PFSK-1 (cell line): Measurements from ENCODE around the gene NES.

Source experiments
- FOXP2 ChIP-seq: optimal IDR thresholded peaks from 2 replicates; pipeline ENCODE3; 2011; ENCODE audit warnings: borderline replicate concordance, control low read depth, inconsistent platforms; ENCODE audit not compliant: insufficient read depth; ENCODE audit errors: extremely low read length, extremely low read depth
- POLR2AphosphoS5 ChIP-seq: IDR thresholded peaks from 2 replicates; pipeline ENCODE4 v1.6.1; 2012; ENCODE audit warnings: low read depth, mild to moderate bottlenecking, control low read depth, low read length, moderate library complexity
- REST ChIP-seq, 2 experiments: IDR thresholded peaks; 2 replicates each; pipeline versions ENCODE4 v1.6.1 to v1.8.0; 2011 to 2012; ENCODE audit warnings: low read depth in 2 of 2, low read length in 2 of 2, control low read depth in 1 of 2, inconsistent platforms in 1 of 2, mild to moderate bottlenecking in 1 of 2, moderate library complexity in 1 of 2; ENCODE audit not compliant: insufficient read depth in 1 of 2
- SIN3A ChIP-seq: IDR thresholded peaks from 2 replicates; pipeline ENCODE4 v1.6.1; 2012; ENCODE audit warnings: mild to moderate bottlenecking, low read length, moderate library complexity, borderline replicate concordance; ENCODE audit not compliant: insufficient read depth
- TAF1 ChIP-seq: IDR thresholded peaks from 2 replicates; pipeline ENCODE4 v1.6.1; 2012; ENCODE audit warnings: low read length, control low read depth, borderline replicate concordance; ENCODE audit not compliant: insufficient read depth

Gene NES

GRCh38 chr1:156623946-156624813 is 53.0 kb downstream of the NES start:
- TF ChIP-seq FOXP2: no peak
- TF ChIP-seq REST (IDR thresholded peaks at IDR 0.05; ENCODE audit: insufficient read depth in 1 of 2, low read depth in 2 of 2, low read length in 2 of 2): no peak
- no peak for TF ChIP-seq SIN3A
- no peak for TF ChIP-seq TAF1
- no peak for TF ChIP-seq POLR2AphosphoS5

DNA sequence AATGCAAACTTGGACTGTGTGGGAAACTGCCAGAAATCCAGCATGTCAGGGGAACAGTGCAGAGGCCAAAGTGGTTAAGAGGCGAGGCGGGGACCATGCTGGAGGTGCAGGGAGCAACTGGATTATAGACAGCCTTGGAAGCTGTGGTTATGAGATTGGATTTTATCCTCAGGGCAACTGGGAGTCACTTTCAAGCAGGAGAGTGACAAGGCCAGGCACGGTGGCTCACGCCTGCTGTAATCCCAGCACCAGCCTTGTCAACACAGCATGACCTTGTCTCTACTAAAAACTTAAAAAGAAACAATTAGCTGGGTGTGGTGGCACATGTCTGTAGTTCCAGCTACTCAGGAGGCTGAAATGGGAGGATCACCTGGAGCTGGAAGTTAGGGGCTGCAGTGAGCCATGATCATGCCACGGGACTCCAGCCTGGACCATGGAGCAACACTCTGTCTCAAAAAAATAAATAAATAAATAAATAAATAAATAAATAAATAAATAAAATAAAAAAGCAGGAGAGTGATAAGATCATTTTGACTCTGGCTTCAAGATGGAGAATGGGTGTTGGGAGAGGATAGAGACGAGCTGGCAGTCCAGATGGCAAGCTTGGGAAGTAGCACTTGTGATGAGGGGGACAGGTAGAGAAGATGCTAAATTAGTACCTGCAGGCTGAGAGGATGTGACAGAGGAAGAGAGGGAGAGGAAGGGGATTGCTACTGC is 54.5 kb downstream of the NES start:
- TF ChIP-seq TAF1 (no peak), REST (IDR thresholded peaks at IDR 0.05; ENCODE audit: insufficient read depth in 1 of 2, low read depth in 2 of 2, low read length in 2 of 2) (no peak), SIN3A (no peak), FOXP2 (no peak), POLR2AphosphoS5 (no peak)

DNA sequence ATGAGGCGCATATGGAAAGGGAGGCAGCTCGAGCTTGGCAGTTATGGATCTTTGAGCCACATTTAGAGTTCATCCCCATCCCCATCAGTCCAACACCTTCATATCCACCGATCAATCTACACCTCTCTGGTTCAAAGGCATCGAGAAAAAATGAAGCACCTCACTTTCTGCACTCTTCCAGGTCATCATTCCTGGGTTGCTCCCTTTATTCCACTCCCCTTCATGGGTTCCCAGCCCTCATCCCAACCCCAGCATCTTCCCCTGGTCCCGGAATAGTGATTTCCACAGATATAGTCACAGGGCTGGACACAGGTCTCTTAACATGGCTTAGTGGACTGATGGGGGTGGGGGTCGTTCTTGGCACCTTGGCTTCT is 57.6 kb downstream of the NES start:
- TF ChIP-seq FOXP2: no peak
- TF ChIP-seq TAF1: no peak
- TF ChIP-seq REST (IDR thresholded peaks at IDR 0.05; ENCODE audit: insufficient read depth in 1 of 2, low read depth in 2 of 2, low read length in 2 of 2): no peak

DNA sequence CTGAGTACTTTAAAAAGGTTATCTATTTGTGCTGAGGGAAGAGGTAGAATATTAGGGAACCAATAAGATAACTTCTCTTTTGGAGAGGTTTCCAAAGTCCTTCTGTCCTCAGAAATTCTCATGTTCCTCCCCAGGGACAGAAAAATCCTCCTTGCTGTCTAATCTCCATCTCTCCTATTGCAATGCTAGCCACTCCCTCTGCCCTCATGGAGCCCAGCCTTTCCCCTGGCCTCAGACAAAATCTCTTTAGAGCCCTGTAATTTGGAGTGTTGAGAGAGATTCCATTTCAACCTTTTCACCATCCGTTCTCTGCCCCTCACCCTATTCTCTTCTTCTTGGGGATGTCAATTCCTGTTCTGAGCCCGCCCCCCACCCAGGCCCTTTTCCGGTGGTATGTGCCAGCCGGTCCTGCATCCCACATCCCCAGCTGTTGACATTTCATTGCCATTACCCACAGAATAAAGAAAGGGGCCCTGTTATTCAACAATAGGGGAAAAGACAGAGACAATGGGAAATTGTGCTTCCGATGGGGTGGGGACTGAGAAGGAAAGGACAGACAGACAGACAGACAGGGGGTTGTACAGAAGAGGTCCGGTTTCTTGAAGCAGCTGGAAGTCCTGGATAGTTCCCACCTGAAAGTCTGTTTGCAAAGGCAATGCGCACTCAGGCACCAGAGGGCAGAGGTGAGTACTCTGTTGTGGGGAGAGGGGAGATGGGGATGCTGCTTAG is 58.2 kb downstream of the NES start, which contains the start of gene HAPLN2:
TSS of gene HAPLN2 (plus strand) at position 563 of the 729 bp plus-strand sequence. CDS start 4,076 bp downstream, outside the sequence.
- TF ChIP-seq REST (IDR thresholded peaks at IDR 0.05; ENCODE audit: insufficient read depth in 1 of 2, low read depth in 2 of 2, low read length in 2 of 2) (no peak), TAF1 (no peak), SIN3A (no peak), FOXP2 (no peak)
